ENCODE measurements around the gene TMEM258. TPM values are rescaled to one million over a fixed set of nuclear protein-coding genes. Genes with fewer than 3 reads are reported as not detected.

The TMEM258 gene
- 87.6 and 166 TPM in 2 replicates for total RNA-seq (2014; rRNA removed; shearing (Covaris generic))

GRCh38 chr11:61792310-61793082 is at the start of gene TMEM258, which contains the start of gene FEN1:
Gene TMEM258, minus strand, starts transcription at chr11:61792599. Its CDS starts 41 bp downstream, at chr11:61792558.
Gene FEN1, plus strand, starts transcription at chr11:61792911. Its CDS starts 2,451 bp downstream, at chr11:61795362.
- peak; percentile 95 for DNase-seq (ENCODE audit: low read depth)

GRCh38 chr11:61841636-61842527 is 49.5 kb upstream of the TMEM258 start:
- no peak for DNase-seq (ENCODE audit: low read depth)

DNA sequence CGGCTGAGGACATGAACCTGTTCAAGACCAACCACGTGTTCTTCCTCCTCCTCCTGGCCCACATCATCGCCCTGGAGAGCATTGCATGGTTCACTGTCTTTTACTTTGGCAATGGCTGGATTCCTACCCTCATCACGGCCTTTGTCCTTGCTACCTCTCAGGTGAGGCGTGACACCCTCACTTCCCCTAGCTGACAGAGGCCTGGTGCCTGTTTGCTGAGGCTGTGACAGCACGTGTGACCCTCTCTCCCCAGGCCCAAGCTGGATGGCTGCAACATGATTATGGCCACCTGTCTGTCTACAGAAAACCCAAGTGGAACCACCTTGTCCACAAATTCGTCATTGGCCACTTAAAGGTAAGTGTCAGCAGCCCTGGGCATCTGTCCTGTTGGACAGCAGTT is 48.0 kb upstream of the TMEM258 start:
- DNase-seq (ENCODE audit: low read depth) = no peak

GRCh38 chr11:61839742-61840141 is 47.3 kb upstream of the TMEM258 start:
- no peak for DNase-seq (ENCODE audit: low read depth)

GRCh38 chr11:61838921-61839320 is 46.5 kb upstream of the TMEM258 start:
- DNase-seq (ENCODE audit: low read depth) = no peak

DNA sequence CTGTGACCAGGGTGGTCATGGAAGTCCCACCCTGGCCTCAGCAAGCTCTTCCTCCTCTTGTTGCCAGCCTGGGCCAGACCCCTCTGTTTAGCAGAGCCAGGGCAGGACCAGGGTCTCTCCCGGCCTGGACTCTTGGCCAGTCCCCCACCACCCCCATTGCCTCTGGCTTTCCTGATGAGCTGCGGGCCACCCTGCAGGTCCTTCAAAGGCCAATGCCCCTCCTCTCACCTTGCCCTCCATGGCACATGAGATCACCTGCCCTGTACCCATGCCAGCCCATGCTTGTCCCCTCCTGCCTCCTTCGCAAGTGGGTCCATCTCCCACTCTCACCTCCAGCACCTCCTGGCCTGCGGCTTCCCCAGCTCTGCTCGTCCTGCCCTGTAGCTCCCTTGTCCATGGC is 46.1 kb upstream of the TMEM258 start:
- no peak for DNase-seq (ENCODE audit: low read depth)

DNA sequence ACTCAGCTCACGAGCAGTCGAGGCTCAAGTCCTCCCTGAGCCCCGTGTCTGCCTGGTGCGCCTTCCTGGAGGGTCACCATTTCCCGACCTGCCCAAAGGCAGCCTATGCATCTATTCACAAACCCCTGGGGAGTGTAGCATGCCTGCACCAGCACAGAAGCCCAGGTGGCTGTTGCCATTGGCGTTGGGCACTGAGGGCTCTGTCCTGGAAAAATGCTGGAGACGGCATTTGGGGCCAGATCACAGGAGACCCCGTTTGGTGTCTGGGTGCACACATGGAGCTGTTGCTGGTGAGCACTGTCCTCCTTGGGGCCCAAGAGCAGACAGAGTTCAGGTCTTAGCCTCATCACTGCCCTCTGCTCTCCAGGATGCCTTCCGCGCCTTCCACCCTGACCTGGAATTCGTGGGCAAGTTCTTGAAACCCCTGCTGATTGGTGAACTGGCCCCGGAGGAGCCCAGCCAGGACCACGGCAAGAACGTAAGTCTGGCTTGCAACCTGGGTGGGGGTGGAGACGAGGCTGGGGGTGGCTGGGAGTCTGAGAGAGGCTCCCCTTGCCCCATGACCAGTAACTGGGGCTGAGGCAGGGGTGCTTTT is 45.1 kb upstream of the TMEM258 start:
- no peak for DNase-seq (ENCODE audit: low read depth)

DNA sequence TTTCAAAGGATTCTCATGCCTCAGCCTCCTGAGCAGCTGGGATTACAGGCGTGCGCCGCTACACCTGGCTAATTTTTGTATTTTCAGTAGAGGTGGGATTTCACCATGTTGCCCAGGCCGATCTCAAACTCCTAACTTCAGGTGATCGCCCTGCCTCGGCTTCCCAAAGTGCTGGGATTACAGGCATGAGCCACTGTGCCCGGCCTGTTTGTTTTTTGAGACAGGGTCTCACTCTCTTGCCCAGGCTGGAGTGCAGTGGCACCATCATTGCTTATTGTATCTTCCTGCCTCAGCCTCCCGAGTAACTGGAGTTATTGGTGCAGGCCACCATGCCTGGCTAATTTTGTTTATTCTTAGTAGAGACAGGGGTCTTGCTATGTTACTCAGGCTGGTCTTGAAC is 43.8 kb upstream of the TMEM258 start:
- no peak for DNase-seq (ENCODE audit: low read depth)

GRCh38 chr11:61834278-61835048 is 42.1 kb upstream of the TMEM258 start:
- DNase-seq (ENCODE audit: low read depth) = peak; percentile 87

DNA sequence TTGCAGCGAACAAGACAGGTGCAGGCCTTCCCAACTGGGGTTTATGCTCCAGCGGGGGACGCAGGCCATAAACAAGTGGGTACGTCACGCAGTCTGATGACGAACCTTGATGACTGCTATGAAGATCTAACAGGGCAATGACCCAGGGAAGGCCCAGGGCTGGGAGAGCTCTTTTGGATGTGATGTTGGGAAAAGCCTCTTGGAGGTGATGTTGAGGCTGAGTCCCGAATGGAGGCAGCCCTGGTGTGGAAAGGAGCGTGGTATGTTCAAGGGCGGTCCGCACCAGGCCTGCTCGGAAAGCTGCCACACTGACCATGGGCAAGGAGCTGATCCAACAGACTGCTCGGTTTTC is 41.5 kb upstream of the TMEM258 start:
- DNase-seq (ENCODE audit: low read depth) = no peak

DNA sequence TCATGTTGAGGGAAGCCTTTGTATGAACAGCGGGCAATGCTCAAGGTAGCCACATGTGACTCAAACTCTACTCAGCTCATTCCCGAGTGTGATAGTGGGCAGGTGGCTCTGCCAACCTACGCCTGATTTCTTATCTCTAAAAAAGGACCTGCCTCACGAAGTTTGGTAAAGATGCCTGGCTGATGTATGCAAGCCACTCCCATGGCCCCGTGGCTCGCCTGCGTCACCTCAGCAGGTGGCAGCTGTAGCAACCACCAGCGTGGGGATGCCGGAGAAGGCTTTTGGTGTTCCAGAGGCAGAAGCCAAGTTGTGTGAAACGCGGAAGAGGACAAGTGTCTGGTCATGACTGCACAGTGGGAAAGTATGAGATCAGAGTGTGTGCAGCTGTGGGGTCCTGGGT is 41.1 kb upstream of the TMEM258 start:
- no peak for DNase-seq (ENCODE audit: low read depth)

DNA sequence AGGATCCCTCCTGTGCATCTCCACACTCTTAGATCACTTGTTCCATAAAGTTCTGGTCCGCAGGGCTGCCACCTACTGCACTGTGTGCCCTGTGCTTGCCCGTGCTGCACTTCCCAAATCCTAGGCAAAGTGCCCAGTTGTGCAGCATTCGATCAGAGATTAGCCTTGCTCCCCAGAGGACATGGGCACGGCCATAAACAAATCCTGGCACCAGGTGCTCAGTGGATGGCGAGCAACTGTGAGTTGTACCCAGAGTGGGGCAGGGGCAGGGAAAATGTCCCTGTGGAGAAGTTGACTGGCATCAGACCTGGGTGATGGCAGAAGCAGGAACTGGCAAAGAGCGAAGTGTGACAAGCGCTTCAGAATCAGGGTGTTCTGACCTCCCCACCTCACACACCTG is 40.4 kb upstream of the TMEM258 start:
- DNase-seq (ENCODE audit: low read depth) = no peak

- no peak for DNase-seq (ENCODE audit: low read depth)
Measured at GRCh38 chr11:61832207-61832606, 39.8 kb upstream of the TMEM258 start.

DNA sequence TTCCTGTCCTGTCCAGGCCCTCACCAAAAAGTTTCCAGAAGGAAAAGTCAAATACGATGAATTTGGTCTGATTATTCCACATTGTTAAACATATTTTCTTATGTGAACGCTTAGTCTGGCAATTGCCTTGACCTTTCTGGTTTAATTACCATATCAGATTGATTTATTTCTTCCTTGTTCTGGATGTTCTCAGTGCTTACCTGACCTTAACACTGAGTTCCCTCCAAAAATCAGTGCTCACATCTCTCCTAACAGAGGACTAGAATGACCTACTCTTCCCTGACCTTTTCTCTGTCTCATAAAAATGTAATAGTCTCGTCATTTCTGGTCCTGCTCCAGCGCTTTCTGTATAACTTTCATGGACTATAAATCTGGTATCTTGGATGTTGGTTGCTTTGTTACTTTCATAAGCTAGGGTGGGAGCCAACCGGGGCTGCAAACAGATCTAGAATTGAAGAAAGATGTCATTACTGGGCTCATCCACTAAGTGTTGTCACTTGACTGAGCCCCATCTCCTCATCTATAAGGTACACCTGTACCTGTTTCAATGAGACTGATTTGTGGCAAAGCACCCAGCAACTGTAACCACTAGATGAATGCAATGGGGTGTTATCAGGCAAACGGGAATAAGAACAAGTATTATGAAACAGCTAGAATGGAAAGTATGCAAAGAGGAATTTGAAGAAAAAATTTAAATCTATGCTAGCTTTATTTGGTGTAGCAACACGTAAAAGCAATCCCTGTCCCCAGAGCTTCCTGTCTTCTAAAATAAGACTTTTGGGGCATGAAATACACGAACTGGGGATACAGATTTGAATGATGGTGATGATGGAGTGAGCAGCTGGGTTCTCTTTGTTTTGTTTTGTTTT is 38.1 kb upstream of the TMEM258 start:
- DNase-seq (ENCODE audit: low read depth) = no peak

- no peak for DNase-seq (ENCODE audit: low read depth)
Measured at GRCh38 chr11:61829806-61830205, 37.4 kb upstream of the TMEM258 start.

DNA sequence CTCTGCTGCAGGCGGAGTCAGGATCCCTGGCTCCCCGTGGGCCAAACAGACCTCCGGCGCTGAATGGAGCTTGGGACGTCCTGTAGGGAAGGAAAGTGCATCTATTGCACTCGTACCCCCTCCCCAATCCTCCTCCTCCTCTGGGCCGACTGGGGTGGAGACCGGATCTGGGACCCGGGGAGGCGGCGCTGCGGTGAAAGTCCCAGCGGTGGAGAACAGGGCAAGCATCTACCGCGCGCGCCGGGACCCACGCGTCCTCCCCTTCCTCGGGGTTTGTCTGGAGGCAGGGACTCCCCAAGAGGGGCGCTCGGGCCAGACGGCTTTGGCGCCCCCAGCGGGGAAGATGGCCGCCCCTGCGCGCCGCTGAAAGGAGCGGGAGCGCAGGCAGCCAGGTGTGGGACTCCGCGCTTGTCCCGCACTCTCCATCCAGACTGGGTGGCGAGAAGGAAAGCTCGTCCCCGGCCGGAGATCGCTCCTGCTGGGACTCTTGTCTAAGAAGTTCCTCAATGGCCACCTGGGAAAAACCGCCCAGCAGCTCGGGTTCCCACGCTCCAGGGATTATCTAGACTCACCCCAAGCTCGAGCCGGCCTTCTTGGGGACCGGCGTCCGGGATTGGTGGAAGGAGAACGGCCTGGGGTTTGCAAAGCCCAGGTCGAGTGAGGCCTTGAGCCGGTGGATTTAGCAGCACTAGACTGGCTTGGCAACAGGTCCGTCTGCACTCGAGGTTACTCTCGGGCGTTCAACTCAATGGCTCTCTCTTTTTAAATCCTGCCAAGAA is 36.4 kb upstream of the TMEM258 start:
- DNase-seq (ENCODE audit: low read depth) = peak; percentile 42

GRCh38 chr11:61828379-61828628 is 35.9 kb upstream of the TMEM258 start:
- no peak for DNase-seq (ENCODE audit: low read depth)

GRCh38 chr11:61827571-61828378 is 35.4 kb upstream of the TMEM258 start, which contains the start of gene FADS2:
Gene FADS2, plus strand, starts transcription at chr11:61828300. Its CDS starts 91 bp downstream, at chr11:61828391.
- DNase-seq (ENCODE audit: low read depth) = peak; percentile 94

DNA sequence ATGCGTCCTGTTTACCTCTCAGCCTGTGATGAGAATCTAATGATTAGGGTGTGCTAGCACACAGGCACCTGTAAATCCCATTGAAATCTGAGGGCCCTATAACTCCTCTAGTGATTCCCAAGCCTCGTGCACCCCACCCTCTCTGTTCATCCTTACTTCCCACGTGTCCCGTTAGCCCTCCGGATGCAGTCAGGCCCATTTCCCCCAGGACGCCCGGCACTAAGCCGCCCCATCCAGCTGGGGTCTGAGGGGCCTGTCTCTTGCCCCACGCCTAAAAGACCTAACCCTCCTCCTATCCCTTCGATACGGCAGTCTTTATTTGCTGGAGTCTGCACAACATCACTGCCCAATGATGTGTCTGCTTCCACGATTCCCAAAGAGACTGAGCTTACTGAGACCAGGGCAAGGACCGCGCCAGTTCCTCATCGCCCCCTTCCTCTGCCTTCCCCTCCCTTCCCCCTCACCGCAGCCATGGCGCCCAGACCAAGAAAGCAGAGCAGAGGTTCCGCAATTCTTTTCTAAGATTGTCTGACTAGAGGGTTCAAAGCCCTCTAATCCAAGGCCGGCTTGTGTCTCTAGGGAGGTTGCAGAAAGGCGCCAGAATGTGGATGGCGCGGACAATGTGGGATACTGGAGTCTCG is 34.7 kb upstream of the TMEM258 start:
- no peak for DNase-seq (ENCODE audit: low read depth)
